ENCODE results near the gene AP3S2. TPM values are rescaled to one million over a fixed set of nuclear protein-coding genes. Genes with fewer than 3 reads are reported as not detected.
A peak's percentile ranks its signal among the peaks of the same experiment; 100 is the strongest.

Gene AP3S2
- total RNA-seq, 4 donors from 2014 or later: 20.8 to 36.0 (median 23.8) TPM

DNA sequence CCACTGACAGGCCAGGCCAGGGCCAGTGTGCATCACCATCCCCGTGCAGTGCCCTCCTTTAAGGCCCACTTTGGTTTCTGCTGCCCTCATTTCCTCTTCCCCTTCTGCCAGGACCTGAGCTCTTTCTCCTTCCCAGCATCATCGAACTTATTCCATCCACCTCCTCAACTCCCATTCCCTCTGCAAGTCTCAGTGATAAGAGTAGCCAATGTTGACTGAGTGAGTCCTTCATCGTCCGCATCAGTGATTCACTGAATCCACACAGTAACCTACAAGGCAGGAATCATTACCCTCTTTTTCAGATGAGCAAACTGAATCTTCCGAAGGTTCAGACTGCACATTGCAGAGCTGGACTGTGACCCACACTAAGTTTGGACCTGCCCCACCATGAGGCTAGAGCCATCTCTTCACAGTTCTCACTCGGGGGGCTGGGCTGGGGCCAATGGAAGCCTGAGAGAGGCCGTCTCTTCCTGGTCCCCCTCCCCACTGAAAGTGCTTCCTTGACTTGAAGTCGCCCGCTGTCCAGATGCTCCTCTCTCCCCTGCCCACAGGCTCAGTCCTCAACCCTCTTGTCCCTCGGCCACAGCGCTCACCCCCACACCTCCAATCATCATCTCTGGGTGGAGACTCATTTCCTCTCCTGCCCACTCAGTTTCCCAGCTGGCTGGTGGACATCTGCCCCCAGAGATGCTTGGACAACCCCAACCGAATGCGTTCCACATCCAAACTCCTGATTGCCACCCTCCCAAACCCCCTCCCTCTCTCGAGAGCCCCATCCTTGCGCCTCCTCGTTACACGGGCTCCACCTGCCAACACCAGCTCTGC lies 64.0 kb downstream of the AP3S2 start:
- peak in 1 of 2 donors; percentile 78 for DNase-seq (ENCODE audit: low spot score in 2 of 2)
- 89 to 93% methylated on average over 17 of the region's 17 CpGs for WGBS, 2 donors
- no peak for TF ChIP-seq POLR2A (IDR thresholded peaks at IDR 0.05)
- TF ChIP-seq, protein P1, sequence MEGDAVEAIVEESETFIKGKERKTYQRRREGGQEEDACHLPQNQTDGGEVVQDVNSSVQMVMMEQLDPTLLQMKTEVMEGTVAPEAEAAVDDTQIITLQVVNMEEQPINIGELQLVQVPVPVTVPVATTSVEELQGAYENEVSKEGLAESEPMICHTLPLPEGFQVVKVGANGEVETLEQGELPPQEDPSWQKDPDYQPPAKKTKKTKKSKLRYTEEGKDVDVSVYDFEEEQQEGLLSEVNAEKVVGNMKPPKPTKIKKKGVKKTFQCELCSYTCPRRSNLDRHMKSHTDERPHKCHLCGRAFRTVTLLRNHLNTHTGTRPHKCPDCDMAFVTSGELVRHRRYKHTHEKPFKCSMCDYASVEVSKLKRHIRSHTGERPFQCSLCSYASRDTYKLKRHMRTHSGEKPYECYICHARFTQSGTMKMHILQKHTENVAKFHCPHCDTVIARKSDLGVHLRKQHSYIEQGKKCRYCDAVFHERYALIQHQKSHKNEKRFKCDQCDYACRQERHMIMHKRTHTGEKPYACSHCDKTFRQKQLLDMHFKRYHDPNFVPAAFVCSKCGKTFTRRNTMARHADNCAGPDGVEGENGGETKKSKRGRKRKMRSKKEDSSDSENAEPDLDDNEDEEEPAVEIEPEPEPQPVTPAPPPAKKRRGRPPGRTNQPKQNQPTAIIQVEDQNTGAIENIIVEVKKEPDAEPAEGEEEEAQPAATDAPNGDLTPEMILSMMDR (IDR thresholded peaks at IDR 0.05): no peak
- intact Hi-C loops (cut with DNase I; ENCODE audit: low total_unique reads): no loop called here
- H3K4me3 ChIP-seq (ENCODE audit: low read depth, poor library complexity, severe bottlenecking): no peak overlapping the region

DNA sequence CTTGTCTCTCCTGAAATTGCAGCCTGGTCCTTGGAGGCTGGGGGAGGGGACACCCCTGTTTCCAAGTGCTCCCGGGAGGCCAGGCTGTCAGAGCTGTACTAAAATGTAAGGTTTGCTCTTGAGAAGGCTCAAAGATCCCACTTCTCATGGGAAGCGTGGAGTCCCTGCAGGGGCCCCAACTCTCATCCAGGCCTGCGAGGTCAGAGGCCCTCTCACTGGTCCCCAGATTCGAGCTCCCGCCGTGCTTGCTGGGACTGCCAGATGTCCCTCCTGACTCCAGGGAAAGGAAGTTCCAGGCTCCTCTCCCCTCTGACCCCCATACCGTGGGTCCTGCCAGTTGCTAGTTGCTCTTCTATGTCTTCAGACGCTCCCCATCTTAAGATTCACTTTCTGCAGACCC lies 64.6 kb downstream of the AP3S2 start:
- WGBS, 2 donors: 76 to 83% methylated on average over 8 of the region's 8 CpGs
- peak in 1 of 2 donors; percentile 60 for DNase-seq (ENCODE audit: low spot score in 2 of 2)
- no peak overlapping the region for H3K4me3 ChIP-seq (ENCODE audit: low read depth, poor library complexity, severe bottlenecking)
- TF ChIP-seq, protein P1 (IDR thresholded peaks at IDR 0.05): no peak
- no peak for TF ChIP-seq POLR2A (IDR thresholded peaks at IDR 0.05)
- intact Hi-C loops (cut with DNase I; ENCODE audit: low total_unique reads): no loop called here

DNA sequence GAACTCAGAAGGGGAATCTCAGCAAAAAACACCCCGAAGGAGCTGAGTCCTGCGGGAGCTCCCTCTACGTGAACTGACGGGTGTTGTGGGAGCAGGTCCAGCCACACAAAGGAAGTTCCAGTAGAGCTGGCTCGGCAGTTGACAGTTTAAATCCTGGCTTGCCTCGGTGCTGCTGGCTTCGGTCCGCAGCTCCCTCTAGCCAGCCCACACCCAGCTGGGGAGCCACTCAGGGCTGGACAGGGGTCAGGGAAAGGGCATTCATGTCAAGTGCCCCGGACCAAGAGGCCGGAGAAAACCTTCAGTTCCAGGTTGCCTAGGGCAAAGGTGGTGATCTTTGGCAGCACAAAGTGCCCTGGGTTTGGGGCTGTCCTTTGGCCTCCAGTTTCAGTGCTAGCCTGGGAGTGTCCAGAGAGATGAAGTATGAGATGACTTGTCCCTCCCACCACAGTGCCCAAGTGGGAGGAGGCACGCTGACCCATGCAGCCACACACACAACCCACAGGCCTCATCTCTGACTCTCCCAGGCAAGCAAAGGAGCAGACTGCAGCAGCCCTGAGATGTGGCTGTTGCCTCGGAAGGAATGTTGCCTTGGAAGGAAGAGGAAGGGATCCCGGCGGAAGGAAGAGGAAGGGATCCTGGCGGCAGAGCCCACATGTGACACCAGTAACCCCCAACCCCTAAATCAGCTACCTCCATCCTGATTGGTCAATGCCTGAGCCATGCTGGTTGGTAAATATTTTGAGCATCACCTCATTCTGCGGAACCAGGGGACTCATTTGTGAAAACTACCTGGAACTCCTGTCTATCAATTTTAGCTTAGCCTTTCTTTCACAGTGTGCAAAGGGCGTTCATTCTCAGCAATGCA lies 65.3 kb downstream of the AP3S2 start:
- 33 to 38% methylated on average over 15 to 16 of the region's 17 CpGs for WGBS, 2 donors
- no peak overlapping the region for H3K4me3 ChIP-seq (ENCODE audit: low read depth, poor library complexity, severe bottlenecking)
- TF ChIP-seq, protein P1 (IDR thresholded peaks at IDR 0.05): no peak
- no peak for TF ChIP-seq POLR2A (IDR thresholded peaks at IDR 0.05)
- DNase-seq (ENCODE audit: low spot score in 2 of 2): peak in 1 of 2 donors; percentile 90
- intact Hi-C loops (cut with DNase I; ENCODE audit: low total_unique reads): no loop called here

DNA sequence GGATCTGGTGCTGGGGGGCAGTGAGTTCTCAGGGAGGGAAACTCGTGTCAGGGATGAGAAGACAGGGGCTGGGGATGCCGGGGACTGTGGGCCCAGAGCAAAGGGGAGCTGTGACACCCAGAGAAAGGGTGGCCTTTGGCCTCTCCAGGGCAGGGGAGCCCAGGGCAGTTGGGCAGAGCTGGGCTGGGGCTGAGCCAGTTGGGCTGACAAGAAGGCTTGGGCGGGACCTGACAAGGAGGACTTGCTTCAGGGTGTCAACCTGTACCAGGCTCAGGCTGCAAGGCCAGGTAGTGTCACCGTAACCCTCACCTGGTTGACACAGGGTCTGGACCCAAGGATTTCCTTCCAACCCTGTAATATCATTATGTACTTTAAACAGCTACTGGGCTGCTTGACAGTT lies 66.0 kb downstream of the AP3S2 start:
- WGBS, 2 donors: 69 to 79% methylated on average over 4 of the region's 4 CpGs
- H3K4me3 ChIP-seq (ENCODE audit: low read depth, poor library complexity, severe bottlenecking): no peak overlapping the region
- TF ChIP-seq, protein P1 (IDR thresholded peaks at IDR 0.05): no peak
- TF ChIP-seq POLR2A (IDR thresholded peaks at IDR 0.05): no peak
- intact Hi-C loops (cut with DNase I; ENCODE audit: low total_unique reads): no loop called here
- DNase-seq (ENCODE audit: low spot score in 2 of 2): peak in 1 of 2 donors; percentile 84

DNA sequence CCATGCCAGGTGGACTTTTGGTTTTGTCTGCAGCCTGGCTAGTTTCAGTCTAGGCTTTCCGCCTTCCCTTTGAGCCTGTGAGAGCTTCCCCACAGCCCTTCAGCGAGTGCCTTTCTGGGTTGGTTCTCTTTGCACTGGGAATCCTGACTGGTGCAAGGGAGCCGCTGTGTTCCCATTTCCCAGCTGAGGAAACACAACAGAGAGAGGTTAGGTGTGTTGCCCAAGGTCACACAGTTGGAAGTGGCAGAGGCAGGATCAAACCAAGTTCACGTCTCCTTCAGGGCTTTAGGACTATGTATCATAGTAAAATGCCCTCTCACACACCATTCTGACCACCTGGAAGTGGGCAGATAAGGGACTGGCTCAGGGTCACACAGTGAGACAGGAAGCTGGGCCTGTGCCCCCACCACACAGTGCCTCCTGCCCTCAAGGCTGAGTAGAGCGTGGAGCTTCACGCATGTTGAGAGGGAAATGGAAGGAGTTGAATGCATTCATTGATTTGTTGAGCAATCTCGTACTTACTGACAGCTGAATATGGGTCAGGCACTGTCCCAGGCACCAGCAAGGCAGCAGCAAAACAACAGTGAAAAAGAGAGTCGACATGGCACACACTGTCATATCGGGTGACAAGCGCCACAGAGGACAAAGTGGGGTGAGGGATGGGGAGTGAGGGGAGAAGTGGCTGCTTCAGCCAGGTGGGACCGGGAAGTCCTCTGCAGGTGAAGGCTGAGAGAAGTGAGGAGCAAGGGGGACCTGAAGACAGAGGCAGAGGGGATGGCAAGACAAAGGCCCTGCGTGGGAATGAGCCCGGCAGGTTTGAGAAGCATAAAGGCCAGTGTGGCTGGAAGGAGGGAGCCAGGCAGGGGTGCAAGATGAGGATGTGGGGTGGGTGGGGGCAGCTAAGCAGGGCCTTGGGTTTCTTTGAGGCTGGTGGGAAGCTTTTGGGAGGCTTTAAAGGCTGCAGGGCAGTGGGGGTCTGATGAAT lies 66.8 kb downstream of the AP3S2 start:
- 84 to 91% methylated on average over 13 of the region's 13 CpGs for WGBS, 2 donors
- no peak overlapping the region for H3K4me3 ChIP-seq (ENCODE audit: low read depth, poor library complexity, severe bottlenecking)
- DNase-seq (ENCODE audit: low spot score in 2 of 2): peak in 1 of 2 donors; percentile 59
- intact Hi-C loops (cut with DNase I; ENCODE audit: low total_unique reads): no loop called here
- no peak for TF ChIP-seq POLR2A (IDR thresholded peaks at IDR 0.05)
- TF ChIP-seq, protein P1 (IDR thresholded peaks at IDR 0.05): no peak
